ENCODE results near the gene MMP23B.

MMP23B gene

DNA sequence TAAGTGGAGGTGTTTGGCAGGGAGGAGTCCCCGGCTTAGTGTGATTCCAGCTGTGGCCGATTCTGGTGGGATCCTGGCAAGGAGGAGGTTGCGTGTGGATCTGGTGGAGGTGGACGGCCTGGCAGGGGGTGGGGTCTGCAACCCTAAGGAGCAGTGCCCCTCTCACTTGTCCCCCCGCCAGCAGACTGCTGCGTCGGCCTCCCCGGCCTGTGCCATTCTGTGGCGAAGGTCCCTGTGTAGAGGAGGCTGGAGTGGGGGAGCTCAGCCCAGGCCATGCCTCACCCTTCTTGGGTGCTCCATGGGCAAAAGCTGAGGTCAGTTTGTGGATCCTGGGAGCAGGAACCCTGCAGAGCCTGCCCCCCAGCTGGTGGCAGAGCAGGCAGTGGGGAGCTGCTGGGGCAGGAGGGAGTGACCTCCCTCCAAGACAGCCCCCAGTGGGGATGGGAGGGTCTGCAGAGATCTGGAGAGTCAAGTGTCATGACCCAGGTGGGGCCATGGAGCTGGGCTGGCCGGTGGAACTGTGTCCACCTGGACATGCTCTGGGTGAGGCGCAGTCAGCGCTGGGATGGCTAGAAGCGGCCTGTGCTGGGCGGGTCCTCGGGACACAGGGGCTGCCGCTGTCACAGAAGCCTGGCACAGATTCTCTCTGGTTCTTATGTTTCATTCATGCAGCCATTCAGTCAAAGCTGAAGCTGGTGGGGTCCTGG is 11.4 kb upstream of the MMP23B start:
- DNase-seq (ENCODE audit: low read depth) = no peak
- no peak for TF ChIP-seq CTCF (IDR thresholded peaks at IDR 0.05; ENCODE audit: control insufficient read depth, insufficient read depth, low read depth, low read length, missing control alignments)
- no peak overlapping the region for H3K4me3 ChIP-seq (ENCODE audit: control insufficient read depth, low read depth, low read length)

GRCh38 chr1:1621173-1622009 is 10.6 kb upstream of the MMP23B start:
- H3K4me3 ChIP-seq (ENCODE audit: control insufficient read depth, low read depth, low read length) = no peak overlapping the region
- no peak for TF ChIP-seq CTCF (IDR thresholded peaks at IDR 0.05; ENCODE audit: control insufficient read depth, insufficient read depth, low read depth, low read length, missing control alignments)
- no peak for DNase-seq (ENCODE audit: low read depth)

GRCh38 chr1:1622010-1622787 is 9.8 kb upstream of the MMP23B start:
- no peak for DNase-seq (ENCODE audit: low read depth)
- H3K4me3 ChIP-seq (ENCODE audit: control insufficient read depth, low read depth, low read length) = no peak overlapping the region
- no peak for TF ChIP-seq CTCF (IDR thresholded peaks at IDR 0.05; ENCODE audit: control insufficient read depth, insufficient read depth, low read depth, low read length, missing control alignments)

GRCh38 chr1:1622788-1623094 is 9.2 kb upstream of the MMP23B start:
- TF ChIP-seq CTCF (IDR thresholded peaks at IDR 0.05; ENCODE audit: control insufficient read depth, insufficient read depth, low read depth, low read length, missing control alignments) = no peak
- H3K4me3 ChIP-seq (ENCODE audit: control insufficient read depth, low read depth, low read length) = no peak overlapping the region
- no peak for DNase-seq (ENCODE audit: low read depth)

GRCh38 chr1:1623181-1623630 is 8.8 kb upstream of the MMP23B start:
- TF ChIP-seq CTCF (IDR thresholded peaks at IDR 0.05; ENCODE audit: control insufficient read depth, insufficient read depth, low read depth, low read length, missing control alignments) = no peak
- H3K4me3 ChIP-seq (ENCODE audit: control insufficient read depth, low read depth, low read length) = no peak overlapping the region
- DNase-seq (ENCODE audit: low read depth) = no peak

- H3K4me3 ChIP-seq (ENCODE audit: control insufficient read depth, low read depth, low read length) = no peak overlapping the region
- DNase-seq (ENCODE audit: low read depth) = no peak
- TF ChIP-seq CTCF (IDR thresholded peaks at IDR 0.05; ENCODE audit: control insufficient read depth, insufficient read depth, low read depth, low read length, missing control alignments) = no peak
These were observed 8.1 kb upstream of the MMP23B start for GRCh38 chr1:1623631-1624442.
